ENCODE measurements around the gene NPB.

Gene NPB

DNA sequence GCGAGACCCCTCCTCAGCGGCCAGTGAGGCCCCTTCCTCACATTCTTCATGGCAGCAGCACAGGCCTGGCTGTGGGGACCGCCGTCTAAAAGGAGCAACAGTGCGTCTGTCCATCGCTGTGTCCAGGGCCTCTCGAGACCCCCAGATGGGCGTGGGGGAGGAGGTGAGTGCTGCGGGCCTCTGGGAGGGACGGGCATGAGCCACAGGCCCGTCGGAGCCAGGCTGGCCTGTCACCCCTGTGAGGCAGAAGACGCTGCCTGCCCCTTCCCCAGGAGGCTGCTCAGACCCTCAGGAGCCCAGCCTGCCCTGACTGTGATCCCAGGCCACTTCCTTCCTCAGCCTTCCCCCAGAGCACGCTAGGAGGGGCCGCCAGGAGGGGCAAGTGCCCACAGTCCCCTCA, 37.2 kb downstream of the NPB start:
- in situ Hi-C loops (cut with MboI; ENCODE audit: low sequenced_read_pairs): no loop called here

- in situ Hi-C loops (cut with MboI; ENCODE audit: low sequenced_read_pairs): no loop called here
These were observed 37.9 kb downstream of the NPB start for GRCh38 chr17:81939881-81940385.

DNA sequence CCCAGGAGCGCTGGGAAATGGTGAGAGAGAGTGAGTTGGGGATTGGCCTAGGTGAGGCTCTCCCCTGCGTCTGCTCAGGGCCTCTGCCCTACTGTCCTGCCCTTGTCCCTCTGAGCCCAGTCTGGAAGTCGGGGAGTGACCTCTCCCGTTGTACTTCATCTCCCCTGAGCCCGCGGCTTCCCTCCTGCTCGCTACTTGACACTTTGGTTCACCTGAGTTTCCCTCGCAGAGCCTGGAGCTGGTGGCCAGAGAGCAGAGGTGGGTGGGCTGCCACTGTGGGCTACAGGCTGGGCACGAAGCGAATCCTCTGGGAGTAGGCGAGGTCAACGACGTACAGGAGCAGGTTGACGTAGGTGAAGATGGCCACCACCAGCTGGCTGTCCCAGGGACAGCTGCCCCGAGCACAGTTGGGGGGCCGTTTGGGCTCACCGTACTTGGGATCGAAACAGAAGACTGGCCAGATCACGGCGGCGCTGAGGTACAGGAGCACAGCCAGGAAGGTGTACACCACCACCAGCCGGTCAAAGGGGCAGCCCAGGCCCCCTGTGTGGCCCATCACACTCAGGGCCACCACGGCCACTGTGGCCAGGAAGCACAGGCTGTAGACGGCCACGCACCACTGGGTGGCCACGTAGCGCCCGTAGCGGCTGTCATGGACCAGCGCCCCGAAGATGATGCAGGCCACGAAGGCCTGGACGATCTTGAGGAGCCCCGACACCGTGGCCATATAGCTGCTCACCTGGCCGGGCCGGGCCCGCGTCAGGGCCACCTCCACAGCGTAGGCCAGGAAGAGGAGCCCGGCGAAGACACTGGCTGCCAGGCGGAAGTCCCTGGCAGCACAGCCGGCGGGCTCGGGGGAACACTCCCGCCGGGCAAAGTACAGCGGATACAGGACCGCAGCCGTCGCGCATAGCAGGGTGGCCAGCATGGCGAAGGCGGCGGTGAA, 38.8 kb downstream of the NPB start:
- in situ Hi-C loops (cut with MboI; ENCODE audit: low sequenced_read_pairs): no loop called here

- in situ Hi-C loops (cut with MboI; ENCODE audit: low sequenced_read_pairs): no loop called here
These were observed 39.6 kb downstream of the NPB start for GRCh38 chr17:81941484-81942166.

GRCh38 chr17:81942167-81942553, 40.1 kb downstream of the NPB start:
- in situ Hi-C loops (cut with MboI; ENCODE audit: low sequenced_read_pairs): no loop called here

DNA sequence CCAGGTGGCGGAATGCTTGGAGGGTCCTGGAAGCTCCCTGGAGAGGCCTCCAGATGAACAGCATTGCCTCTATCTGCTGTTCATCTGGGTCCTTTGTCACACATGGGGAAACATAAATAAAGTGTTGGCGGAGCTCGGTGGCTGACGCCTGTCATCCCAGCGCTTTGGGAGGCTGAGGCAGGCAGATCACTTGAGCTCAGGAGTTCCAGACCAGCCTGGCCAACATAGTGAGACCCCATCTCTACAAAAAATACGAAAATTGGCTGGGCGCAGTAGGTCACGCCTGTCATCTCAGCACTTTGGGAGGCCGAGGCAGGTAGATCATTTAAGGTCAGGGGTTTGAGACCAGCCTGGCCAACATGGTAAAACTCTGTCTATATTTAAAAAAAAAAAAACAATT, 42.8 kb downstream of the NPB start:
- in situ Hi-C loops (cut with MboI; ENCODE audit: low sequenced_read_pairs): no loop called here

- in situ Hi-C loops (cut with MboI; ENCODE audit: low sequenced_read_pairs): no loop called here
These were observed 45.2 kb downstream of the NPB start, which contains the start of gene MYADML2 for GRCh38 chr17:81947189-81947588. TSS of gene MYADML2 (minus strand) at chr17:81947233. CDS start at chr17:81941741, 5,492 bp downstream.

DNA sequence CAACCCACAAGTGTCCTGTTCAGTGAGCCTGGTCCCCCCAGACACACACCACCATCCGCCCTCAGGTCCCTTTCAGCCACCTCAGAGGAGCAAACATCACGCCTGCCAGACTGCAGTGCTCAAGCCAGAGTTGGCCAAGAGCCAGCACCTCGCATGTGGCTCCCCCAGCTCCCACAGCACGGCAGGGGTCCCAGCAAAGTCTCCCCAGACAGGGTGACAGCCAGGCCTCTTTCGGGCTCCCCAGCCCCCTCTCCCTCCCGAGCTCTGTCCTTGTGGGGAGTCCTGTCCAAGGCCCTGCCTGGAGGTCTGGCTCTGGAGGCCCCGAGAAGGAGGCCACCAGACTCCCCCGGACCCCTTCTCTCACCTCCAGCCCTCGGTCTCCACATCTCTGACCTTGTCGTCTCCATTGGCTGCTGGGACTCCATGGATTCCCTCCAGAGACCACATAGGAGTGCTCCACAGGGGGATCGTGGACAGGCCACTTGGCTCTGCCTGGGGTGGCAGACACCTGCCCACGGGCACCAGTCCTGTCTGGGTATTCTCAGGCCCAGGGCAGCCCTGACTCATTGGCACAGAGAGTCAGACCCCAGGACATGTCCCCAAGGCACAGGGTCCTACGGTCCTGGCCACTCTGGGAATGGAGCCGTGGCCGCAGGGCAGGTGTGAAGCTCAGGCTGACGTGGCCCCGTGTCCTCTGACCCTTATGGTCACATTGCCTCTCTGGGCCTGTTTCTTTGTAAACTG, 46.8 kb downstream of the NPB start:
- in situ Hi-C loops (cut with MboI; ENCODE audit: low sequenced_read_pairs): no loop called here

GRCh38 chr17:81950501-81950900, 48.5 kb downstream of the NPB start:
- in situ Hi-C loops (cut with MboI; ENCODE audit: low sequenced_read_pairs): no loop called here

DNA sequence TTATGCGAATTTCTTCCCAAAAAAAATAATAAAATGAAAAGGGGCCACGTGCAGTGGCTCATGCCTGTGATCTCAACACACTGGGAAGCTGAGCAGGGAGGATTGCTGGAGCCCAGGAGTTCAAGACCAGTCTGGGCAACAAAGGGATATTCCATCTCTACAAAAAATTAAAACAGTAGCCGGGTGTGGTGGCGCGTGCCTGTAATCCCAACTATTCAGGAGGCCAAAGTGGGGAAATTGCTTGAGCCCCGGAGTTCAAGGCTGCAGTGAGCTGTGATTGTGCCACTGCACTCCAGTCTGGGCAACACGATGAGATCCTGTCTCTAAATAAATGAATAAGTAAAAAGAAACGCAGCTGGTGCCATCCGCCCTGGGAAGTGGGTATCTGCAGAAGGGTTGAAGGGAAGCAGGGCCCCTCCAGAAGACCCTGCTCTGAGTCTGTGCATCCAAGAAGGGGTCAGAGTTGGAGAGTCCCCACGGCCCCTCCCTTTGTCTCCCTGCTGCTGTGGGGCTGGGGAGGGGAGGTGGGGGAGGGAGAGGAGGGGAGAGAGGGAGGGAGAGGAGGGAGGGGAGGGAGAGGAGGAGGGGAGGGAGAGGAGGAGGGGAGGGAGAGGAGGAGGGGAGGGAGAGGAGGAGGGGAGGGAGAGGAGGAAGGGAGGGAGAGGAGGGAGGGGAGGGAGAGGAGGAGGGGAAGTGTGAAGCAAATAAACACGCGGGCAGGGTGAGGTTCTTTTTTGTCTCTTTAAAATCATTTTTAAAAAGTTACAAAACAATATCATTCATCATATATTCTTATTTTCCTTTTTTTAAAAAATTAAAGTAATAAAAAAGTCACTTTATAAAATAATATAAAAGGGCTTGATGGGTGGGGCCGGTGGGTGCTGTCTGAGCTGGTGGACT, 50.0 kb downstream of the NPB start:
- in situ Hi-C loops (cut with MboI; ENCODE audit: low sequenced_read_pairs): no loop called here

Data from HL-60/S4 treated with phorbol 12-myristate 13-acetate at 8.2 ng/mL for 4 days and 3 days (cell line).